WTC11 (cell line): ENCODE data around the gene GPC5. TPM values are rescaled to one million over a fixed set of nuclear protein-coding genes. Genes with fewer than 3 reads are reported as not detected.

Source experiments
- ATAC-seq: fragments of 200-7000 bp; cut with Tn5 transposase; 2 replicates; pipeline ENCODE4 v1.10.0; 2021; ENCODE audit warnings: mild to moderate bottlenecking, moderate library complexity
- CTCF ChIA-PET: fragments of 300-600 bp; sonication (Branson Sonifier 250); formaldehyde crosslinking; loops from one replicate; lab custom pipeline; 2021; ENCODE audit warnings: antibody characterized with exemption; lab: Charles Lee
- POLR2A ChIA-PET: fragments of 350-600 bp; sonication (Branson Sonifier 250); formaldehyde crosslinking; loops from one replicate; lab custom pipeline; 2021; ENCODE audit warnings: antibody characterized with exemption; lab: Charles Lee
- DNase-seq: peaks from one replicate; pipeline ENCODE4 v3.0.0; 2021; ENCODE audit warnings: low spot score
- H3K27ac Mint-ChIP-seq: 2 replicates; pipeline ENCODE4 v1.8.0; 2021; ENCODE audit warnings: mixed read lengths
- H3K27me3 Mint-ChIP-seq: 2 replicates; pipeline ENCODE4 v1.8.0; 2021; ENCODE audit warnings: low read depth, mild to moderate bottlenecking, moderate library complexity, mixed read lengths
- H3K36me3 Mint-ChIP-seq: 2 replicates; pipeline ENCODE4 v1.8.0; 2021; ENCODE audit warnings: mixed read lengths
- H3K4me1 Mint-ChIP-seq: 2 replicates; pipeline ENCODE4 v1.8.0; 2022; ENCODE audit warnings: mixed read lengths
- H3K4me3 Mint-ChIP-seq: 2 replicates; pipeline ENCODE4 v1.8.0; 2021; ENCODE audit warnings: mild to moderate bottlenecking, moderate library complexity, mixed read lengths
- H3K9me3 Mint-ChIP-seq: 2 replicates; pipeline ENCODE4 v1.8.0; 2021; ENCODE audit warnings: mixed read lengths
- AFF4 ChIP-seq: sonication (generic); formaldehyde crosslinking; IDR thresholded peaks from 2 replicates; pipeline ENCODE4 v1.8.1; 2023; ENCODE audit warnings: mild to moderate bottlenecking, missing genetic modification reagents, borderline replicate concordance
- AR ChIP-seq: fragments of 250-450 bp; sonication (Bioruptor Pico); IDR thresholded peaks from 2 replicates; pipeline ENCODE4 v1.9.0; 2021; ENCODE audit warnings: mild to moderate bottlenecking
- CDX4 ChIP-seq: fragments of 250-450 bp; sonication (Bioruptor Pico); IDR thresholded peaks from 2 replicates; pipeline ENCODE4 v1.9.0; 2021; ENCODE audit warnings: moderate library complexity, mild to moderate bottlenecking, inconsistent platforms, borderline replicate concordance
- CREB1 ChIP-seq: sonication (generic); formaldehyde crosslinking; IDR thresholded peaks from 2 replicates; pipeline ENCODE4 v1.8.0; 2023; ENCODE audit warnings: mild to moderate bottlenecking, missing genetic modification reagents
- ELF4 ChIP-seq: sonication (generic); formaldehyde crosslinking; IDR thresholded peaks from 2 replicates; pipeline ENCODE4 v1.8.1; 2022; ENCODE audit warnings: low read depth, mild to moderate bottlenecking, moderate library complexity, missing genetic modification reagents
- FOXJ3 ChIP-seq: sonication (generic); formaldehyde crosslinking; IDR thresholded peaks from 2 replicates; pipeline ENCODE4 v1.9.0; 2021; ENCODE audit warnings: missing genetic modification reagents, mild to moderate bottlenecking, borderline replicate concordance
- FOXK1 ChIP-seq: sonication (generic); formaldehyde crosslinking; IDR thresholded peaks from 2 replicates; pipeline ENCODE4 v1.8.0; 2022; ENCODE audit warnings: mild to moderate bottlenecking, moderate library complexity, missing genetic modification reagents
- FOXP1 ChIP-seq: sonication (generic); formaldehyde crosslinking; IDR thresholded peaks from 2 replicates; pipeline ENCODE4 v1.8.0; 2022; ENCODE audit warnings: missing genetic modification reagents, mild to moderate bottlenecking, moderate library complexity, borderline replicate concordance
- GABPB1 ChIP-seq: sonication (generic); formaldehyde crosslinking; IDR thresholded peaks from 2 replicates; pipeline ENCODE4 v1.8.1; 2023; ENCODE audit warnings: mild to moderate bottlenecking, missing genetic modification reagents
- HMGA2 ChIP-seq: fragments of 250-450 bp; sonication (Bioruptor Pico); IDR thresholded peaks from 2 replicates; pipeline ENCODE4 v1.4.0; 2021; ENCODE audit warnings: mild to moderate bottlenecking, moderate library complexity
- IRF2 ChIP-seq: sonication (generic); formaldehyde crosslinking; IDR thresholded peaks from 2 replicates; pipeline ENCODE4 v1.8.0; 2022; ENCODE audit warnings: low read depth, missing genetic modification reagents, borderline replicate concordance
- JAZF1 ChIP-seq: fragments of 250-450 bp; sonication (Bioruptor Pico); IDR thresholded peaks from 2 replicates; pipeline ENCODE4 v1.9.0; 2021; ENCODE audit warnings: moderate library complexity, mild to moderate bottlenecking, inconsistent platforms
- KAT7 ChIP-seq: sonication (generic); formaldehyde crosslinking; IDR thresholded peaks from 2 replicates; pipeline ENCODE4 v1.8.1; 2023; ENCODE audit warnings: missing genetic modification reagents, mild to moderate bottlenecking, borderline replicate concordance
- NFE2L1 ChIP-seq: sonication (generic); formaldehyde crosslinking; IDR thresholded peaks from 2 replicates; pipeline ENCODE4 v1.8.1; 2023; ENCODE audit warnings: missing genetic modification reagents
- NR2C2 ChIP-seq: sonication (generic); formaldehyde crosslinking; IDR thresholded peaks from 2 replicates; pipeline ENCODE4 v1.8.0; 2022; ENCODE audit warnings: mild to moderate bottlenecking, missing genetic modification reagents
- PREB ChIP-seq: sonication (generic); formaldehyde crosslinking; IDR thresholded peaks from 2 replicates; pipeline ENCODE4 v1.8.1; 2022; ENCODE audit warnings: mild to moderate bottlenecking, missing genetic modification reagents, moderate library complexity, borderline replicate concordance
- RORB ChIP-seq: fragments of 250-450 bp; sonication (Bioruptor Pico); IDR thresholded peaks from 2 replicates; pipeline ENCODE4 v1.9.0; 2021; ENCODE audit warnings: mild to moderate bottlenecking
- SMAD4 ChIP-seq: sonication (generic); formaldehyde crosslinking; IDR thresholded peaks from 2 replicates; pipeline ENCODE4 v1.8.0; 2022; ENCODE audit warnings: mild to moderate bottlenecking, missing genetic modification reagents
- SP1 ChIP-seq: sonication (generic); formaldehyde crosslinking; conservative IDR thresholded peaks from 2 replicates; pipeline ENCODE4 v1.8.1; 2022; ENCODE audit warnings: missing genetic modification reagents
- TEAD4 ChIP-seq: sonication (generic); formaldehyde crosslinking; IDR thresholded peaks from 2 replicates; pipeline ENCODE4 v1.8.0; 2022; ENCODE audit warnings: mild to moderate bottlenecking, missing genetic modification reagents
- TP53 ChIP-seq: sonication (generic); formaldehyde crosslinking; IDR thresholded peaks from 2 replicates; pipeline ENCODE4 v1.8.1; 2023; ENCODE audit warnings: mild to moderate bottlenecking, missing genetic modification reagents
- USF2 ChIP-seq: sonication (generic); formaldehyde crosslinking; IDR thresholded peaks from 2 replicates; pipeline ENCODE4 v1.8.1; 2023; ENCODE audit warnings: mild to moderate bottlenecking, missing genetic modification reagents, moderate library complexity
- ZBTB43 ChIP-seq: sonication (generic); formaldehyde crosslinking; IDR thresholded peaks from 2 replicates; pipeline ENCODE4 v1.8.1; 2023; ENCODE audit warnings: mild to moderate bottlenecking, missing genetic modification reagents
- ZNF317 ChIP-seq: sonication (generic); formaldehyde crosslinking; IDR thresholded peaks from 2 replicates; pipeline ENCODE4 v1.8.1; 2023; ENCODE audit warnings: low read depth, mild to moderate bottlenecking, moderate library complexity, missing genetic modification reagents, borderline replicate concordance
- ZNF671 ChIP-seq: fragments of 250-450 bp; sonication (Bioruptor Pico); IDR thresholded peaks from 2 replicates; pipeline ENCODE4 v1.8.0; 2021; ENCODE audit warnings: mild to moderate bottlenecking
- total RNA-seq: library from RNA; stranded (reverse); gene quantifications from 3 replicates; pipeline ENCODE4 v1.2.3, GENCODE V29; 2021

GPC5 gene
- total RNA-seq, 1 experiment from 2014 or later: 0.46 TPM

GRCh38 chr13:92362717-92363116, 964.3 kb downstream of the GPC5 start:
- H3K36me3 Mint-ChIP-seq: peaks cover 26% of the 10 kb centered on the region
- CTCF ChIA-PET: no interaction called here

GRCh38 chr13:92365904-92366303, 967.5 kb downstream of the GPC5 start:
- Mint-ChIP-seq H3K27ac (no peak overlapping the region), H3K4me3 (no peak overlapping the region), H3K4me1 (0 out of 2 replicates have a peak, but pooled peaks cover 4% of the 10 kb centered on the region), H3K9me3 (peaks cover 9% of the 10 kb centered on the region), H3K36me3 (no peaks in the 10 kb centered on the region), H3K27me3 (no peaks in the 10 kb centered on the region)
- no peak for ATAC-seq
- POLR2A ChIA-PET: no interaction called here
- CTCF ChIA-PET: no interaction called here
- DNase-seq: no peak
- TF ChIP-seq TP53 (CRISPR knock-in tag) (no peak), TEAD4 (no peak), FOXJ3 (CRISPR knock-in tag) (no peak), HMGA2 (no peak), CDX4 (CRISPR knock-in tag) (no peak), PREB (no peak), JAZF1 (no peak), ZBTB43 (CRISPR knock-in tag) (no peak)

More at GRCh38 chr13:92362717-92363116, 964.3 kb downstream of the GPC5 start:
- no peak for TF ChIP-seq NFE2L1 (CRISPR knock-in tag)
- TF ChIP-seq TEAD4: no peak
- TF ChIP-seq FOXP1 (CRISPR knock-in tag): no peak
- TF ChIP-seq IRF2: no peak
- no peak for TF ChIP-seq RORB (CRISPR knock-in tag)
- no peak for TF ChIP-seq GABPB1 (CRISPR knock-in tag)
- TF ChIP-seq FOXJ3 (CRISPR knock-in tag): no peak
- no peak for TF ChIP-seq SMAD4 (CRISPR knock-in tag)
- TF ChIP-seq NR2C2: no peak
- TF ChIP-seq ZNF671 (CRISPR knock-in tag): no peak
- TF ChIP-seq FOXK1: no peak
- TF ChIP-seq ELF4 (CRISPR knock-in tag): no peak
- TF ChIP-seq CREB1 (CRISPR knock-in tag): no peak
- TF ChIP-seq AFF4 (CRISPR knock-in tag): no peak
- no peak for TF ChIP-seq KAT7 (CRISPR knock-in tag)
- no peak for TF ChIP-seq SP1 (CRISPR knock-in tag)
- TF ChIP-seq ZNF317: no peak
- no peak for TF ChIP-seq AR
- TF ChIP-seq USF2 (CRISPR knock-in tag): no peak
- H3K27ac Mint-ChIP-seq: no peak overlapping the region
- no peak for ATAC-seq
- DNase-seq: no peak
- H3K9me3 Mint-ChIP-seq: peaks cover 39% of the 10 kb centered on the region
- no peaks in the 10 kb centered on the region for H3K27me3 Mint-ChIP-seq
- POLR2A ChIA-PET: no interaction called here
- H3K4me1 Mint-ChIP-seq: 0 out of 2 replicates have a peak, but pooled peaks cover 9% of the 10 kb centered on the region
- no peak overlapping the region for H3K4me3 Mint-ChIP-seq
